MM.1S (cell line): ENCODE measurements around the gene C2orf42.

ENCODE experiments used
- DNase-seq: peaks from one replicate; pipeline ENCODE4 v3.0.0-alpha.2; 2015
- H2AFZ ChIP-seq: fragments of 300-600 bp; sonication (generic); 2 replicates; pipeline ENCODE4 v1.6.0; 2016; ENCODE audit warnings: antibody characterized with exemption, low read length
- H3F3A ChIP-seq: fragments of 300-600 bp; sonication (generic); 2 replicates; pipeline ENCODE4 v1.6.1; 2016; ENCODE audit warnings: mild to moderate bottlenecking, antibody characterized with exemption, low read length, moderate library complexity, mixed read lengths; ENCODE audit not compliant: insufficient read depth
- H3K27ac ChIP-seq: fragments of 300-600 bp; sonication (generic); 2 replicates; pipeline ENCODE4 v1.5.1; 2016; ENCODE audit warnings: mild to moderate bottlenecking, low read length
- H3K27me3 ChIP-seq: fragments of 300-600 bp; sonication (generic); replicated peaks from 2 replicates; pipeline ENCODE4 v1.6.0; 2016; ENCODE audit warnings: low read length; ENCODE audit not compliant: insufficient read depth
- H3K36me3 ChIP-seq: fragments of 300-600 bp; sonication (generic); replicated peaks from 2 replicates; pipeline ENCODE4 v1.6.1; 2016; ENCODE audit warnings: mild to moderate bottlenecking, low read length, mixed read lengths; ENCODE audit not compliant: insufficient read depth
- H3K4me1 ChIP-seq: fragments of 300-600 bp; sonication (generic); 2 replicates; pipeline ENCODE4 v1.6.1; 2016; ENCODE audit warnings: low read length, mixed read lengths
- H3K4me2 ChIP-seq: fragments of 300-600 bp; sonication (generic); 2 replicates; pipeline ENCODE4 v1.6.0; 2016; ENCODE audit warnings: low read depth, low read length
- H3K4me3 ChIP-seq: fragments of 300-600 bp; sonication (generic); 2 replicates; pipeline ENCODE4 v1.5.1; 2016; ENCODE audit warnings: low read length, mixed read lengths
- H3K79me2 ChIP-seq: fragments of 300-600 bp; sonication (generic); 2 replicates; pipeline ENCODE4 v1.6.1; 2016; ENCODE audit warnings: mixed run types, low read length, mixed read lengths
- H3K9ac ChIP-seq: fragments of 300-600 bp; sonication (generic); 2 replicates; pipeline ENCODE4 v1.6.1; 2016; ENCODE audit warnings: low read length, mixed read lengths
- H3K9me2 ChIP-seq: fragments of 300-600 bp; sonication (generic); replicated peaks from 2 replicates; pipeline ENCODE4 v1.6.1; 2016; ENCODE audit warnings: mild to moderate bottlenecking, low read length, mixed read lengths; ENCODE audit not compliant: insufficient read depth
- H3K9me3 ChIP-seq: fragments of 300-600 bp; sonication (generic); replicated peaks from 2 replicates; pipeline ENCODE4 v1.6.1; 2016; ENCODE audit warnings: mild to moderate bottlenecking, low read length, mixed read lengths; ENCODE audit not compliant: insufficient read depth
- H4K20me1 ChIP-seq: fragments of 300-600 bp; sonication (generic); 2 replicates; pipeline ENCODE4 v1.6.1; 2016; ENCODE audit warnings: mild to moderate bottlenecking, low read length, moderate library complexity, mixed read lengths; ENCODE audit not compliant: insufficient read depth
- CTCF ChIP-seq: fragments of 300-600 bp; sonication (generic); IDR thresholded peaks from 2 replicates; pipeline ENCODE4 v1.5.1; 2016; ENCODE audit warnings: antibody characterized with exemption, low read length, mixed read lengths
- EZH2 ChIP-seq: fragments of 300-600 bp; sonication (generic); optimal IDR thresholded peaks from 2 replicates; pipeline ENCODE3; 2017; ENCODE audit warnings: low read depth, mild to moderate bottlenecking, antibody characterized with exemption, low read length, mixed read lengths
- EZH2phosphoT487 ChIP-seq: fragments of 300-600 bp; sonication (generic); IDR thresholded peaks from 2 replicates; pipeline ENCODE4 v1.6.1; 2018; ENCODE audit warnings: antibody characterized with exemption, low read length

C2orf42 gene

GRCh38 chr2:70214953-70215549 is 24.2 kb upstream of the C2orf42 start:
- Histone ChIP-seq H3K79me2 (no peaks in the 10 kb centered on the region), H3K4me1 (peaks cover 20% of the 10 kb centered on the region), H3K9ac (no peak overlapping the region), H4K20me1 (no peaks in the 10 kb centered on the region), H2AFZ (no peak overlapping the region), H3K9me2 (no peaks in the 10 kb centered on the region), H3K9me3 (no peaks in the 10 kb centered on the region), H3K36me3 (peaks cover 9% of the 10 kb centered on the region; the same call in 1 of the 2 replicates), H3K27me3 (no peaks in the 10 kb centered on the region), H3K4me2 (no peak overlapping the region), H3K27ac (no peak overlapping the region), H3K4me3 (no peak overlapping the region), H3F3A (peaks cover 27% of the 10 kb centered on the region)
- no peak for DNase-seq
- no peak for TF ChIP-seq EZH2phosphoT487
- no peak for TF ChIP-seq EZH2
- no peak for TF ChIP-seq CTCF

- H3K27me3 ChIP-seq, result no peaks in the 10 kb centered on the region
- H3K9ac ChIP-seq, result no peak overlapping the region
- no peak for DNase-seq
- no peaks in the 10 kb centered on the region for H3K9me3 ChIP-seq
- TF ChIP-seq CTCF (no peak), EZH2 (no peak), EZH2phosphoT487 (no peak)
- peaks cover 15% of the 10 kb centered on the region; the same call in 1 of the 2 replicates for H3K36me3 ChIP-seq
- H3F3A ChIP-seq, result peaks cover 20% of the 10 kb centered on the region
- H3K4me2 ChIP-seq, result no peak overlapping the region
- peaks cover 14% of the 10 kb centered on the region for H3K4me1 ChIP-seq
- H2AFZ ChIP-seq, result no peak overlapping the region
- H3K79me2 ChIP-seq, result no peaks in the 10 kb centered on the region
- no peaks in the 10 kb centered on the region for H4K20me1 ChIP-seq
- H3K4me3 ChIP-seq, result no peak overlapping the region
- H3K27ac ChIP-seq, result no peak overlapping the region
- no peaks in the 10 kb centered on the region for H3K9me2 ChIP-seq
These were observed 23.5 kb upstream of the C2orf42 start for GRCh38 chr2:70214365-70214764.

- no peak overlapping the region for H3K4me2 ChIP-seq
- TF ChIP-seq CTCF, result no peak
- TF ChIP-seq EZH2, result no peak
- TF ChIP-seq EZH2phosphoT487, result no peak
- no peak overlapping the region for H3K27ac ChIP-seq
- H3K36me3 ChIP-seq, result peaks cover 15% of the 10 kb centered on the region; the same call in 1 of the 2 replicates
- no peak overlapping the region for H2AFZ ChIP-seq
- H3F3A ChIP-seq, result 0 out of 2 replicates have a peak, but pooled peaks cover 3% of the 10 kb centered on the region
- no peaks in the 10 kb centered on the region for H4K20me1 ChIP-seq
- H3K9ac ChIP-seq, result no peak overlapping the region
- no peaks in the 10 kb centered on the region for H3K27me3 ChIP-seq
- H3K4me1 ChIP-seq, result no peaks in the 10 kb centered on the region
- no peaks in the 10 kb centered on the region for H3K79me2 ChIP-seq
- H3K9me3 ChIP-seq, result no peaks in the 10 kb centered on the region
- no peak for DNase-seq
- no peaks in the 10 kb centered on the region for H3K9me2 ChIP-seq
- H3K4me3 ChIP-seq, result no peak overlapping the region
These were observed 21.6 kb upstream of the C2orf42 start for GRCh38 chr2:70212298-70212932.
